Measurements from ENCODE around the gene HEXIM1. TPM values are rescaled to one million over a fixed set of nuclear protein-coding genes. Genes with fewer than 3 reads are reported as not detected.

The HEXIM1 gene
- total RNA-seq, 4 donors from 2014 or later: 48.3 to 56.3 (median 53.8) TPM

DNA sequence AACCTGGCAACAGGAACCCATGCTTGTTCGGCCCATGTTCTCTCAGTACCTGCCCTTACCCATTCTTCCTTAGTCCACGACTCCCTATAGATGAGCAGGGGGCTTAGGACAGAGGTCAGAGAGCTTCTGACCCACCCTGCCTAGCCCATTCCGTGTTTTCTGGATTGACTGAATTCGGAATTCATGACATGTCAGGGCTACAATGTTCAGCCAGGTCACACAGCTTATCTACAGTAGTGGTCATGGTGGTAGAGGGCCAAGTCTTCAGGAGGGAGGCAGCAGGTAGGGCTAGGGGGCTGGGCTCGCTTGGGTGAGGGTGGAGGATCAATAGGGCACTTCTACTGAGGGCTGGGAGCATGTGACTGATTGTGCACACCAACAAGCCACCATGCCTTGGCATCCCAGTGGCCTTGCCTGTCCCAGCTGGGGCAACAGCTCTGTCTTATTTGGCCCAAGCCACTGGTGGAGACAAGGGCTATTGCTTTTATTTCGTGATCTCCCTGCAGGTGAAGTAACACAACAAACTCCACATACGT lies 16.5 kb downstream of the HEXIM1 start:
- no peak overlapping the region for H3K4me3 ChIP-seq
- 80 to 95% methylated on average over 1 to 6 of the region's 7 CpGs for WGBS, 2 donors (ENCODE audit: low coverage in 1 of 2)
- ATAC-seq: no peak

GRCh38 chr17:45168991-45169752 lies 20.9 kb downstream of the HEXIM1 start:
- no peak for ATAC-seq
- peaks cover 0 to 46% (median 32%) of the 10 kb centered on the region in 3 donors for H3K4me1 ChIP-seq
- peaks cover 0 to 8% of the 10 kb centered on the region in 2 donors for H3K36me3 ChIP-seq
- H3K4me3 ChIP-seq: no peak overlapping the region
- no peaks in the 10 kb centered on the region for H3K27me3 ChIP-seq
- peak overlapping the region in 3 of 4 donors; percentile 92 to 95 (median 94) for H3K27ac ChIP-seq
- no peaks in the 10 kb centered on the region for H3K9me3 ChIP-seq
- 86% methylated on average over 3 of the region's 43 CpGs; no CpG with 5 or more reads in 1 of the 2 donors for WGBS, 2 donors (ENCODE audit: low coverage in 1 of 2)
- TF ChIP-seq POLR2A (IDR thresholded peaks at IDR 0.05): no peak
- no peak for TF ChIP-seq POLR2AphosphoS5 (IDR thresholded peaks at IDR 0.05)
- no peak for TF ChIP-seq CTCF (IDR thresholded peaks at IDR 0.05)
- TF ChIP-seq EP300 (IDR thresholded peaks at IDR 0.05): no peak

More for the DNA sequence above, 16.5 kb downstream of the HEXIM1 start:
- H3K9me3 ChIP-seq: no peaks in the 10 kb centered on the region
- peaks cover 0 to 8% of the 10 kb centered on the region in 2 donors for H3K36me3 ChIP-seq
- H3K27me3 ChIP-seq: no peaks in the 10 kb centered on the region
- H3K4me1 ChIP-seq: peaks cover 0 to 18% (median 10%) of the 10 kb centered on the region in 3 donors
- H3K27ac ChIP-seq: no peak overlapping the region
- TF ChIP-seq CTCF (IDR thresholded peaks at IDR 0.05): no peak
- TF ChIP-seq POLR2AphosphoS5 (IDR thresholded peaks at IDR 0.05): no peak
- TF ChIP-seq POLR2A (IDR thresholded peaks at IDR 0.05): no peak
- TF ChIP-seq EP300 (IDR thresholded peaks at IDR 0.05): no peak

DNA sequence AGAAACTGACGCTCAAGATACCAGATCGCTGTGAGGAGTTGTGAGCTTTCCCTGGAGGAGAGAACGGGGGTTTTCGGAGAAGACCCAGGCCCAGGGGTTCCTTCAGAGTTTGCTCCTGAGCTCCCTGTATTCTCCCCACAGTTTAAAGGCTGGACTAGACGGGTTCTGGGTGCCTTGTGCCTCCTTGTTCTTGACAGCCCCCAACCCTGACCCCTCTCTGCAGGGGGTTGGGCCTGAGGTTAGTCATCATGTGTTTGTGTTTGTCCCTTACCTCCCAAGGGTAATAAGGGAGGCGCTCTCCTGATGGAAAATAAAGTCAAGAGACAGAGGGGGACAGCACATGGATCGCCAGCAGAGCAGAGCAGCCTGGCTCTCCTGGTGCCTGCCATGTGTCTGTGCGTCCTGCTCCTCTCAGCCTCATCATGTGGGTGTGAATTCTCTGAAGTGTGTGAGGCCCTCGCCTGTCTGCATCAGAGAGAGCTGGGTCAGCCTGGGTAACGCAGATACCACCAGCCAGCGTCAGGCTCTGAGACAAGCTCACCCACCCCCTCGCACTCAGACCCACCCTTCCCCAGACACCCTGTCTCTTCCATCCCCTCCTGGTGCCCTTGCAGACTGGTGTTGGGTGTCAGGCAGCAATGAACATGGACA lies 22.1 kb downstream of the HEXIM1 start:
- Histone ChIP-seq H3K27me3 (no peaks in the 10 kb centered on the region), H3K4me3 (peak overlapping the region in 1 of 2 donors; percentile 45), H3K27ac (peak overlapping the region; percentile 91 to 95 (median 93)), H3K36me3 (peaks cover 0 to 8% of the 10 kb centered on the region in 2 donors), H3K9me3 (no peaks in the 10 kb centered on the region), H3K4me1 (peaks cover 0 to 49% (median 32%) of the 10 kb centered on the region in 3 donors)
- TF ChIP-seq EP300 (IDR thresholded peaks at IDR 0.05) (no peak), POLR2AphosphoS5 (IDR thresholded peaks at IDR 0.05) (no peak), CTCF (IDR thresholded peaks at IDR 0.05) (no peak), POLR2A (IDR thresholded peaks at IDR 0.05) (no peak)
- 60 to 80% methylated on average over 1 to 2 of the region's 12 CpGs for WGBS, 2 donors (ENCODE audit: low coverage in 1 of 2)
- ATAC-seq: peak; percentile 7

GRCh38 chr17:45170931-45171337 lies 22.7 kb downstream of the HEXIM1 start:
- Histone ChIP-seq H3K9me3 (no peaks in the 10 kb centered on the region), H3K27ac (peak overlapping the region; percentile 91 to 95 (median 93)), H3K4me3 (peak overlapping the region; percentile 38 to 45), H3K27me3 (no peaks in the 10 kb centered on the region), H3K36me3 (peaks cover 0 to 8% of the 10 kb centered on the region in 2 donors), H3K4me1 (peaks cover 0 to 53% (median 36%) of the 10 kb centered on the region in 3 donors)
- peak; percentile 90 for ATAC-seq
- 0% methylated on average over 2 of the region's 5 CpGs; no CpG with 5 or more reads in 1 of the 2 donors for WGBS, 2 donors (ENCODE audit: low coverage in 1 of 2)
- TF ChIP-seq EP300 (IDR thresholded peaks at IDR 0.05) (no peak), POLR2AphosphoS5 (IDR thresholded peaks at IDR 0.05) (peak; percentile 78)

All from gastroesophageal sphincter (tissue), 4 donors.